ENCODE measurements around the gene LARGE1. TPM values are rescaled to one million over a fixed set of nuclear protein-coding genes. Genes with fewer than 3 reads are reported as not detected.

LARGE1 gene
- total RNA-seq, 2 experiments from 2014 or later = 0.18 to 0.38 TPM

GRCh38 chr22:33597274-33597985, 322.8 kb downstream of the LARGE1 start:
- H3K9me3 Mint-ChIP-seq = peaks cover 9% of the 10 kb centered on the region
- ChIA-PET POLR2A (no interaction called here), CTCF (no interaction called here)
- H3K27ac Mint-ChIP-seq = no peak overlapping the region
- H3K36me3 Mint-ChIP-seq (ENCODE audit: low read depth) = no peaks in the 10 kb centered on the region
- no peaks in the 10 kb centered on the region for H3K27me3 Mint-ChIP-seq
- no peak overlapping the region for H3K4me3 Mint-ChIP-seq
- no peak for DNase-seq
- no peaks in the 10 kb centered on the region for H3K4me1 Mint-ChIP-seq

GRCh38 chr22:33593818-33594217, 326.5 kb downstream of the LARGE1 start:
- H3K4me1 Mint-ChIP-seq = no peaks in the 10 kb centered on the region
- H3K27ac Mint-ChIP-seq = no peak overlapping the region
- no peak overlapping the region for H3K4me3 Mint-ChIP-seq
- POLR2A ChIA-PET = no interaction called here
- H3K36me3 Mint-ChIP-seq (ENCODE audit: low read depth) = no peaks in the 10 kb centered on the region
- CTCF ChIA-PET = no interaction called here
- no peaks in the 10 kb centered on the region for H3K27me3 Mint-ChIP-seq
- DNase-seq = no peak
- H3K9me3 Mint-ChIP-seq = peaks cover 7% of the 10 kb centered on the region

GRCh38 chr22:33591946-33592345, 328.3 kb downstream of the LARGE1 start:
- H3K36me3 Mint-ChIP-seq (ENCODE audit: low read depth) = no peaks in the 10 kb centered on the region
- H3K4me3 Mint-ChIP-seq = no peak overlapping the region
- H3K27ac Mint-ChIP-seq = no peak overlapping the region
- no peaks in the 10 kb centered on the region for H3K27me3 Mint-ChIP-seq
- peaks cover 7% of the 10 kb centered on the region for H3K9me3 Mint-ChIP-seq
- ChIA-PET POLR2A (no interaction called here), CTCF (no interaction called here)
- no peak for DNase-seq
- no peaks in the 10 kb centered on the region for H3K4me1 Mint-ChIP-seq

GRCh38 chr22:33589297-33589696, 331.0 kb downstream of the LARGE1 start:
- Mint-ChIP-seq H3K27ac (no peak overlapping the region), H3K4me3 (no peak overlapping the region), H3K4me1 (no peaks in the 10 kb centered on the region), H3K36me3 (ENCODE audit: low read depth) (no peaks in the 10 kb centered on the region), H3K27me3 (no peaks in the 10 kb centered on the region), H3K9me3 (peaks cover 2% of the 10 kb centered on the region)
- CTCF ChIA-PET = no interaction called here
- POLR2A ChIA-PET = no interaction called here
- DNase-seq = no peak

GRCh38 chr22:33588860-33589259, 331.4 kb downstream of the LARGE1 start:
- DNase-seq = no peak
- POLR2A ChIA-PET = no interaction called here
- no peak overlapping the region for H3K4me3 Mint-ChIP-seq
- peaks cover 2% of the 10 kb centered on the region for H3K9me3 Mint-ChIP-seq
- no peaks in the 10 kb centered on the region for H3K4me1 Mint-ChIP-seq
- CTCF ChIA-PET = no interaction called here
- H3K27ac Mint-ChIP-seq = no peak overlapping the region
- no peaks in the 10 kb centered on the region for H3K27me3 Mint-ChIP-seq
- H3K36me3 Mint-ChIP-seq (ENCODE audit: low read depth) = no peaks in the 10 kb centered on the region

GRCh38 chr22:33584152-33584551, 336.1 kb downstream of the LARGE1 start:
- ChIA-PET CTCF (interaction anchor here (0.6 kb wide), 1 partner anchor 41 kb away, joined by 3 read pairs; no protein-coding TSS in a partner anchor), POLR2A (no interaction called here)
- H3K36me3 Mint-ChIP-seq (ENCODE audit: low read depth) = no peaks in the 10 kb centered on the region
- H3K9me3 Mint-ChIP-seq = no peaks in the 10 kb centered on the region
- no peaks in the 10 kb centered on the region for H3K4me1 Mint-ChIP-seq
- H3K27me3 Mint-ChIP-seq = no peaks in the 10 kb centered on the region
- no peak for DNase-seq
- H3K27ac Mint-ChIP-seq = no peak overlapping the region
- H3K4me3 Mint-ChIP-seq = no peak overlapping the region

- Mint-ChIP-seq H3K36me3 (ENCODE audit: low read depth) (no peaks in the 10 kb centered on the region), H3K4me1 (no peaks in the 10 kb centered on the region), H3K9me3 (no peaks in the 10 kb centered on the region), H3K4me3 (no peak overlapping the region), H3K27ac (no peak overlapping the region), H3K27me3 (no peaks in the 10 kb centered on the region)
- POLR2A ChIA-PET = no interaction called here
- DNase-seq = no peak
- CTCF ChIA-PET = interaction anchor here (1.9 kb wide), 1 partner anchor 281 kb away, joined by 5 read pairs; no protein-coding TSS in a partner anchor
Observed at GRCh38 chr22:33582822-33583400, 337.4 kb downstream of the LARGE1 start.

GRCh38 chr22:33580310-33580709, 340.0 kb downstream of the LARGE1 start:
- ChIA-PET POLR2A (no interaction called here), CTCF (interaction anchor here (0.6 to 1.7 kb wide), 3 partner anchors 61 to 1871 kb away, joined by 4 to 9 read pairs (median 6); no protein-coding TSS in a partner anchor)
- H3K36me3 Mint-ChIP-seq (ENCODE audit: low read depth) = no peaks in the 10 kb centered on the region
- no peak for DNase-seq
- H3K4me3 Mint-ChIP-seq = no peak overlapping the region
- no peaks in the 10 kb centered on the region for H3K9me3 Mint-ChIP-seq
- no peaks in the 10 kb centered on the region for H3K27me3 Mint-ChIP-seq
- H3K4me1 Mint-ChIP-seq = no peaks in the 10 kb centered on the region
- H3K27ac Mint-ChIP-seq = no peak overlapping the region

- H3K27me3 Mint-ChIP-seq = no peaks in the 10 kb centered on the region
- no peaks in the 10 kb centered on the region for H3K9me3 Mint-ChIP-seq
- POLR2A ChIA-PET = no interaction called here
- peak; percentile 24 for DNase-seq
- H3K4me1 Mint-ChIP-seq = no peaks in the 10 kb centered on the region
- H3K4me3 Mint-ChIP-seq = no peak overlapping the region
- no peaks in the 10 kb centered on the region for H3K36me3 Mint-ChIP-seq (ENCODE audit: low read depth)
- no peak overlapping the region for H3K27ac Mint-ChIP-seq
- CTCF ChIA-PET = interaction anchor here (0.6 to 1.7 kb wide), 5 partner anchors 59 to 1871 kb away, joined by 3 to 9 read pairs (median 6); no protein-coding TSS in a partner anchor
Observed at GRCh38 chr22:33579448-33580093, 340.7 kb downstream of the LARGE1 start.

- Mint-ChIP-seq H3K36me3 (ENCODE audit: low read depth) (no peaks in the 10 kb centered on the region), H3K4me1 (no peaks in the 10 kb centered on the region), H3K27me3 (no peaks in the 10 kb centered on the region), H3K9me3 (peaks cover 3% of the 10 kb centered on the region), H3K27ac (no peak overlapping the region), H3K4me3 (no peak overlapping the region)
- ChIA-PET CTCF (interaction anchor here (1.3 to 1.4 kb wide), 2 partner anchors 58 to 60 kb away, joined by 3 to 6 read pairs; no protein-coding TSS in a partner anchor), POLR2A (no interaction called here)
- DNase-seq = no peak
Observed at GRCh38 chr22:33578752-33579151, 341.5 kb downstream of the LARGE1 start.

GRCh38 chr22:33577862-33578411, 342.3 kb downstream of the LARGE1 start:
- no peak overlapping the region for H3K4me3 Mint-ChIP-seq
- no peak overlapping the region for H3K27ac Mint-ChIP-seq
- no peaks in the 10 kb centered on the region for H3K27me3 Mint-ChIP-seq
- no peaks in the 10 kb centered on the region for H3K4me1 Mint-ChIP-seq
- ChIA-PET POLR2A (no interaction called here), CTCF (interaction anchor here (1.4 kb wide), 1 partner anchor 59 kb away, joined by 6 read pairs; no protein-coding TSS in a partner anchor)
- H3K36me3 Mint-ChIP-seq (ENCODE audit: low read depth) = no peaks in the 10 kb centered on the region
- H3K9me3 Mint-ChIP-seq = peaks cover 3% of the 10 kb centered on the region
- no peak for DNase-seq

GRCh38 chr22:33576205-33576604, 344.1 kb downstream of the LARGE1 start:
- Mint-ChIP-seq H3K27ac (no peak overlapping the region), H3K4me3 (no peak overlapping the region), H3K9me3 (peaks cover 3% of the 10 kb centered on the region), H3K27me3 (no peaks in the 10 kb centered on the region), H3K4me1 (no peaks in the 10 kb centered on the region), H3K36me3 (ENCODE audit: low read depth) (no peaks in the 10 kb centered on the region)
- no peak for DNase-seq
- CTCF ChIA-PET = no interaction called here
- POLR2A ChIA-PET = no interaction called here

- DNase-seq = no peak
- peaks cover 6% of the 10 kb centered on the region for H3K9me3 Mint-ChIP-seq
- H3K36me3 Mint-ChIP-seq (ENCODE audit: low read depth) = no peaks in the 10 kb centered on the region
- H3K4me3 Mint-ChIP-seq = no peak overlapping the region
- CTCF ChIA-PET = no interaction called here
- H3K4me1 Mint-ChIP-seq = no peaks in the 10 kb centered on the region
- POLR2A ChIA-PET = no interaction called here
- no peaks in the 10 kb centered on the region for H3K27me3 Mint-ChIP-seq
- H3K27ac Mint-ChIP-seq = no peak overlapping the region
Observed at GRCh38 chr22:33575771-33576170, 344.5 kb downstream of the LARGE1 start.

Data from activated CD4-positive, alpha-beta memory T cell treated with anti-CD3 and anti-CD28 coated beads, Interleukin-2, amount 10 ng/mL, durations not matched to agents 7 days and 5 days (primary cell).